Fibroblast of mammary gland (primary cell): ENCODE results near the gene ARMC2.

Experiments
- DNase-seq: peaks from one replicate; pipeline ENCODE4 v3.0.0-alpha.2; 2010; ENCODE audit warnings: low read depth
- H3K4me3 ChIP-seq: 2 replicates; pipeline ENCODE4 v1.5.1; 2011; ENCODE audit warnings: low read depth, mild to moderate bottlenecking, low read length, moderate library complexity; ENCODE audit not compliant: control insufficient read depth
- CTCF ChIP-seq: conservative IDR thresholded peaks from 2 replicates; pipeline ENCODE4 v1.5.1; 2011; ENCODE audit warnings: low read depth, low read length, inconsistent platforms; ENCODE audit not compliant: control insufficient read depth, insufficient read depth

The ARMC2 gene

GRCh38 chr6:109019911-109020310, 171.7 kb downstream of the ARMC2 start:
- DNase-seq: no peak
- TF ChIP-seq CTCF: no peak
- no peak overlapping the region for H3K4me3 ChIP-seq

GRCh38 chr6:109021870-109022269, 173.6 kb downstream of the ARMC2 start:
- no peak for TF ChIP-seq CTCF
- DNase-seq: no peak
- H3K4me3 ChIP-seq: no peak overlapping the region

DNA sequence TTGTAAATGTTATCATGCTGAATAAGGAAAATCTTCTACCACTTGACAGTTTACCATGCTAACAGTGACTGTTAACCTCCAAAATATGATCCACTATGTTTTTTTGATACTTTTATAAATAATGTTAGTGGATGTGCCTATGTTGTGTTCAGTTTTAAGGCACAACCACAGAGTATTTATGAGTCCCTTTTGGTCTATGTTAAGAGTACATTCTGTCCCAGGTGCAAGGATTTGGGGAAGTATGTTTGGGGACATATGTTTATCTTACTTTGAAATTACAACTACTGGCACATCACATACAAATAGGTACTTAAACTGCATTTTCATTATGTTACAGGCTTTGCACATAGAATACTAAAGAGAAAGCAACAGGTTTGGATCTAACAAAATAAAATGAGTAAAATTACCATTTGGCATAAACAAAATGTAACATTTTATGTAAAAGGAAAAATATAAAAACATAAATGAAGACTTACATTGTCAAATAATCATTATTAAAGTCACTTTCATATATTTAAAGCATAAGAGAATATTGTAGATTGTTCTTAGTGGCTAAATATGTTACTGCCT, 175.2 kb downstream of the ARMC2 start:
- no peak for TF ChIP-seq CTCF
- no peak for DNase-seq
- no peak overlapping the region for H3K4me3 ChIP-seq
